ENCODE data around the gene ABCG8.
"Not testable (repeated sequence)": the region's sequence is repeated elsewhere in the genome, so short reads cannot be mapped to it uniquely, and the experiment has no call there.

Gene ABCG8

DNA sequence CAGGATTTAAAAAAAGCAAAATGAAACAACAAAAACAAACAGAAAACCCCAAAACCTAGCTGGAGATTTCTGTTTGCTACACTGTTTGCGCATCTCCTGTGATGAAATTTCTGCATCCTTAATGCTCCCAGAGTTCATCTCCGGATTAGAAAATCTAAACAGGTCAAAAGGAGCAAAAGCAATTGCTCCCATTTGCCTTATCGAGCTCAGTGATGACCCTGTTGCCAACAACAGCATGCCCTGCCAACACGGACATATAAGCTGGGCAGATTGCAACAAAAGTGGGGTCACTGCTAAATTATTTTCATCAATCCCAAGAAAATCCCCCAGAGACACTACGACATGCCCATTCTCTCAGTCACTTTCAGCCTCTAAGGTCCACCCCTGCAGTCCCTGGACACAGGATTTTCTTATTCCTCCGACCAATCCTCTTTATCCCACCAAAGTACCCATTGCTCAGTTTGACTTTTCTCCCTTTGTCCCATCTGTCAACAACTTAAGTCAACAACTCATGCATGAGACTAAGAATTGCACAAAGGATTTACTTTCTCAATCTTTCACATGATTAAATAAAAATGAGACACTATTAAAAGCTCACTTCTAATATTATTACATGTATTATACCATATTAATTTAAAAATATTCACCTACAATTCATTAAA, 67.8 kb downstream of the ABCG8 start:
- in situ Hi-C loops (cut with MboI; ENCODE audit: low sequenced_read_pairs) = no loop called here

DNA sequence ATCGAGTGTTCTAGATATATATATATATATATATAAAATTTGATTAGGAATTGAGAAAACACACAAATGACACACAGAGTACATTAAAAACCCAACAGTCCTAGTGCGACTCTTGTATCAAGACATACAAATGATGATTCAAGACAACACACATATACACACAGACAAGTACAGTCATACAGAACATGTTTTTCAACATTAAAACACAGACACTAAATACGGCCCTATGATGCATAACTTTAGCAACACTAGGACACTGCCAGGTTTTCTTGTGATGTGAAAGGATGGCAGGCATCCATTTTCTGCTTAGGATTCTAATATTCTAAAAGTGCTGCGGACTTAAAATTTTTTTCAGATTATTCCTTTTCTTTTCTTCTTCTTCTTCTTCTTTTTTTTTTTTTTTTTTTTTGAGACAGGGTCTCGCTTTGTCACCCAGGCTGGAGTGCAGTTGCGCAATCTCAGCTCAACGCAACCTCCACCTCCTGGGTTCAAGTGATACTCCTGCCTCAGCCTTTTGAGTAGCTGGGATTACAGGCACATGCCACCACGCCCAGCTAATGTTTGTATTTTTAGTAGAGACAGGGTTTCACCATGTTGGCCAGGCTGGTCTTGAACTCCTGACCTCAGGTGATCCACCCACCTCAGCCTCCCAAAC, 72.5 kb downstream of the ABCG8 start:
- in situ Hi-C loops (cut with MboI; ENCODE audit: low sequenced_read_pairs) = not testable (repeated sequence)

DNA sequence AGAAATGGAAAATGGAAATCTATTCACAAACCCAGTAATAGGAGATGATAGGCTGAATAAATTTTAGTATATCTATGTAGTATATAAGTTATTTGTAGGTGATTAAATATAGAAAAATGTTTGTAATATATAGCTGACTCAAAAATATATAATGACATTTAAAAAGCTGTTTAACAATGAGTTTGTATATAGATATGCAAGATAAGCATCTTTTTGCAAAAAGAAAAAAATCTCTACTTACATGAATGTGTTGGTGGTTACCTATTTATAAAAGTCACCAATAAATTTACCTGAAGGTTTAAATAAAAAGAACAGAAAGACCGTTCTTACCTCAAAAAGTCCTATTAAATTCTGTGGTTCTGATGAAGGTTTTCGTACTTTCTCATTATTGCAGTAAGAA, 85.7 kb downstream of the ABCG8 start:
- in situ Hi-C loops (cut with MboI; ENCODE audit: low sequenced_read_pairs) = no loop called here

DNA sequence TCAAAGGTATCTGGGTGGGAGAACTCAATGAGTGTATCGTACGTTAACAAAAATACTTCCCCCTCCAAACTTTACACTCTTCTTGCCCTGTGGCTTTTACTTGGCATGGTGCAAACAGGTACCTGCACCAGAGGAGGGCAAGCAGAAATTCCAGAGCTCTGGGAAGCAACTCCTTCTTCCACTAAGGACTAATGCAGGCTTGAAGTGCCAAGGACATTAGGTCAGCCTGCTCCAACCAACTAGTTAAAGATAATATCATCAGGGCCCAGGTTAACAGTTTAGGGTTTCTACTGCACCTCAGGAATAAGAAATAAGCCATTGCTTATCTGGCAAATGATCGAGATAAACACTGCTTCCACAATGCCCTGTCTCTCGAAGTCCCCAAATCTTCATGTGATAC, 86.7 kb downstream of the ABCG8 start:
- in situ Hi-C loops (cut with MboI; ENCODE audit: low sequenced_read_pairs) = no loop called here

DNA sequence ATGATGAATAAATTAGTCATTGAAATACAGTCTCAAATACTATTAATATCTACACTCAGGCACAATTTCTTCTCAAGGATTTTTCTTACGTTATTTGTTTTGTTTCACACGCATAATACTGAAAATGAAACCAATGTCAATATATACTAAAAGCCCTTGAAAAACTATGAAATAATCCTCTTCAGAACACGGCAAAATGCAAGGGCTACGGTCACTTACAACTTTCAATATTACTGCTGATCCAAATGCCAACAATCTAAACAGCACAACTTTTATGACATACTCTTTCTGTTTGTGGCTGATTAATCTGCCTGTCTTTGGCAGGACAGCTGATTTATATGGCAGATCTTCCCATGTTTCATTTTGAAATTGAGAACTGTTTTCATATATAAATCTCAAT, 88.7 kb downstream of the ABCG8 start:
- in situ Hi-C loops (cut with MboI; ENCODE audit: low sequenced_read_pairs) = no loop called here

DNA sequence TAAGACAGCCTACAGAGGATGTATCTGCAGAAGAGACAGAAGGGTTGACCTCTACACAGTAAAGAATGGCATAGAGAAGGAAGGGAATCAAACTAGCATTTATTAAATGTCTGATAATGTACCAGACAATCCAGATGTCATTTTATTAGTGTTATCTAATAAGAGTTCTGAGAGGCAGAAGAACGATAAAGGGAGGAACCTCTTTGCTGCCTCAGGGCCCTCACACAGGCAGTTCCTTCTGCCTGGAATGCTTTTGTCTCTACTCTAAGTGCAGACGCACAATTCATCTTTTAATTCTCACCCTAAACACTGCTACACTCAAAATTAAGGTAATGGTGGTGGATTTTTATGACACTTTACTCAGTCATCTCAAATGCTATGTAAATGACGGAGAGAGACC, 92.5 kb downstream of the ABCG8 start:
- in situ Hi-C loops (cut with MboI; ENCODE audit: low sequenced_read_pairs) = no loop called here
